H54 (cell line): ENCODE data around the gene SLC23A2.

Experiments
- DNase-seq: peaks from one replicate; pipeline ENCODE4 v3.0.0; 2011; ENCODE audit warnings: low spot score, mixed read lengths; ENCODE audit not compliant: insufficient read length
- FAIRE-seq: peaks from 3 replicates; lab custom pipeline; 2011; peaks lifted over from hg19 to GRCh38; lab: Jason Lieb, UNC
- POLR2A ChIP-seq: IDR thresholded peaks from 2 replicates; pipeline ENCODE4 v1.6.1; 2011; ENCODE audit warnings: low read depth, mild to moderate bottlenecking, low read length

Gene SLC23A2

GRCh38 chr20:4846821-4847220, 154.5 kb downstream of the SLC23A2 start:
- DNase-seq (no peak), FAIRE-seq (no peak)
- no peak for TF ChIP-seq POLR2A

- FAIRE-seq: no peak
- no peak for DNase-seq
- TF ChIP-seq POLR2A: no peak
Measured at GRCh38 chr20:4844751-4845465, 156.4 kb downstream of the SLC23A2 start.

- DNase-seq (no peak), FAIRE-seq (no peak)
- TF ChIP-seq POLR2A: no peak
Measured at GRCh38 chr20:4844325-4844724, 157.0 kb downstream of the SLC23A2 start.

GRCh38 chr20:4840801-4841200, 160.5 kb downstream of the SLC23A2 start:
- no peak for DNase-seq
- no peak for TF ChIP-seq POLR2A
- no peak for FAIRE-seq

GRCh38 chr20:4838526-4838925, 162.8 kb downstream of the SLC23A2 start:
- no peak for FAIRE-seq
- no peak for TF ChIP-seq POLR2A
- no peak for DNase-seq

GRCh38 chr20:4837760-4838159, 163.6 kb downstream of the SLC23A2 start:
- no peak for DNase-seq
- no peak for TF ChIP-seq POLR2A
- FAIRE-seq: no peak

GRCh38 chr20:4836935-4837334, 164.4 kb downstream of the SLC23A2 start:
- TF ChIP-seq POLR2A: no peak
- DNase-seq: no peak
- FAIRE-seq: no peak

GRCh38 chr20:4836473-4836872, 164.8 kb downstream of the SLC23A2 start:
- FAIRE-seq: no peak
- TF ChIP-seq POLR2A: no peak

GRCh38 chr20:4835244-4836177, 165.8 kb downstream of the SLC23A2 start:
- TF ChIP-seq POLR2A: no peak
- no peak for FAIRE-seq
- no peak for DNase-seq

More at GRCh38 chr20:4836473-4836872, 164.8 kb downstream of the SLC23A2 start:
- DNase-seq: no peak

- no peak for DNase-seq
- FAIRE-seq: no peak
Measured at GRCh38 chr20:4833074-4833728, 168.1 kb downstream of the SLC23A2 start.

GRCh38 chr20:4832469-4832868, 168.8 kb downstream of the SLC23A2 start:
- TF ChIP-seq POLR2A: no peak
- no peak for FAIRE-seq
- no peak for DNase-seq

More at GRCh38 chr20:4833074-4833728, 168.1 kb downstream of the SLC23A2 start:
- TF ChIP-seq POLR2A: no peak

GRCh38 chr20:4830696-4831095, 170.6 kb downstream of the SLC23A2 start:
- no peak for DNase-seq
- TF ChIP-seq POLR2A: no peak
- no peak for FAIRE-seq

- no peak for TF ChIP-seq POLR2A
- FAIRE-seq: no peak
- no peak for DNase-seq
Measured at GRCh38 chr20:4830259-4830658, 171.1 kb downstream of the SLC23A2 start.
